ENCODE data around the gene NUP58.

NUP58 gene

GRCh38 chr13:25292301-25292700 lies 9.1 kb upstream of the NUP58 start:
- TF ChIP-seq, protein P1, sequence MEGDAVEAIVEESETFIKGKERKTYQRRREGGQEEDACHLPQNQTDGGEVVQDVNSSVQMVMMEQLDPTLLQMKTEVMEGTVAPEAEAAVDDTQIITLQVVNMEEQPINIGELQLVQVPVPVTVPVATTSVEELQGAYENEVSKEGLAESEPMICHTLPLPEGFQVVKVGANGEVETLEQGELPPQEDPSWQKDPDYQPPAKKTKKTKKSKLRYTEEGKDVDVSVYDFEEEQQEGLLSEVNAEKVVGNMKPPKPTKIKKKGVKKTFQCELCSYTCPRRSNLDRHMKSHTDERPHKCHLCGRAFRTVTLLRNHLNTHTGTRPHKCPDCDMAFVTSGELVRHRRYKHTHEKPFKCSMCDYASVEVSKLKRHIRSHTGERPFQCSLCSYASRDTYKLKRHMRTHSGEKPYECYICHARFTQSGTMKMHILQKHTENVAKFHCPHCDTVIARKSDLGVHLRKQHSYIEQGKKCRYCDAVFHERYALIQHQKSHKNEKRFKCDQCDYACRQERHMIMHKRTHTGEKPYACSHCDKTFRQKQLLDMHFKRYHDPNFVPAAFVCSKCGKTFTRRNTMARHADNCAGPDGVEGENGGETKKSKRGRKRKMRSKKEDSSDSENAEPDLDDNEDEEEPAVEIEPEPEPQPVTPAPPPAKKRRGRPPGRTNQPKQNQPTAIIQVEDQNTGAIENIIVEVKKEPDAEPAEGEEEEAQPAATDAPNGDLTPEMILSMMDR (IDR thresholded peaks at IDR 0.05; ENCODE audit: insufficient read depth, low read length, missing control alignments) = no peak
- H3K4me3 ChIP-seq (ENCODE audit: low read depth, low read length) = no peak overlapping the region
- ChIA-PET POLR2A (no interaction called here), CTCF (interaction anchor here (0.7 to 1.3 kb wide), 3 partner anchors 9 to 383 kb away, joined by 3 to 4 read pairs (median 3); partner anchors contain the start of gene NUP58)
- no peak for DNase-seq (ENCODE audit: low read depth, low spot score)

- CTCF ChIA-PET = interaction anchor here (0.7 to 2.5 kb wide), 3 partner anchors 7 to 108 kb away, joined by 4 to 15 read pairs (median 5); no protein-coding TSS in a partner anchor
- no peak overlapping the region for H3K4me3 ChIP-seq (ENCODE audit: low read depth, low read length)
- no peak for DNase-seq (ENCODE audit: low read depth, low spot score)
- TF ChIP-seq, protein P1 (IDR thresholded peaks at IDR 0.05; ENCODE audit: insufficient read depth, low read length, missing control alignments) = no peak
- POLR2A ChIA-PET = no interaction called here
These were observed 6.2 kb upstream of the NUP58 start for GRCh38 chr13:25295228-25295627.

DNA sequence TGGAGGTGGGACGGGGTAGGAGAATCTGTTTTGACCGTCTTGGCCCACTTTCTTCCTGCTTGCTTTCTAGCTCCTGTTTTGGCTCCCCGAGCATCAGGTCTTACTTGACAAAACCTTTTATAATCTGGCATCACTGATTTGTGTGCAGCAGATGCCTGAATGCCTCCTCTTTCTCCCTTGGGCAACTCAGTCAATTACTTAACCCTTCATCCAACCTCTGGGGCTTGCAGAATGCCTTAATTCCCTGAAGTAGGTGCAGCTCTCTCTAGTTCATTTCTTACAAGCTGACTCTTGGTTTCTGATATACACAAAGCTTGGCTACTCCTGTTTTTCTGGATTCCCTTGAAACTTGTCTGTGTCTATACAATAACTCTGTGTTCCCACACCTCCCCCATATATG lies 5.7 kb upstream of the NUP58 start:
- DNase-seq (ENCODE audit: low read depth, low spot score) = no peak
- TF ChIP-seq, protein P1 (IDR thresholded peaks at IDR 0.05; ENCODE audit: insufficient read depth, low read length, missing control alignments) = no peak
- ChIA-PET POLR2A (no interaction called here), CTCF (interaction anchor here (0.7 to 2.5 kb wide), 3 partner anchors 8 to 108 kb away, joined by 4 to 15 read pairs (median 5); no protein-coding TSS in a partner anchor)
- no peak overlapping the region for H3K4me3 ChIP-seq (ENCODE audit: low read depth, low read length)

DNA sequence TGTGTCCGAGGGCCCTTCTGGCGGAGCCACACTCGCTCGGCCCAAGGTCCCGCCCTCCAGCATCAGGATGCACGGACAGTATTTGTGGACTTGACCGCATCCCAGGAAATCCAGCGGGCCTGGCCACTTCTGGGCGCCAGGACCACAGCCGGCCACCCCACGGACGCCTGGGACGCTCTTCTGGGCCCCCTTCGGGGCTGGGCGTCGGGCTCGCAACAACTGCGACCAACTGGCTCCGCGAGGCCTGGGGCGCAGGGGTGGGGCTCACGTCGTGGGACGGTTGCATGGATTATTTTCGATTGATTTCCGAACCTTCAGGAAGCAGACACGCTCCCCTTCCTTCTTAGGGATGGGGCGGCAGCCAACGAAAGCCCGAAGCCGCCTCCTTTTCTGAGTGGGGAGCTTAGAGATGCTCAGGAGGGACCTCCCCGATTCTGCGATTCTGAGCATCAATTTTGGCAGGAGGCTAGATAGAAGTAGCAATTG lies 521 bp upstream of the NUP58 start:
- CTCF ChIA-PET = interaction anchor here (1.5 to 6.5 kb wide), 3 partner anchors 9 to 24 kb away, joined by 3 to 75 read pairs (median 4); partner anchors contain the start of gene MTMR6
- no peak for DNase-seq (ENCODE audit: low read depth, low spot score)
- peak overlapping the region; percentile 93 for H3K4me3 ChIP-seq (ENCODE audit: low read depth, low read length)
- TF ChIP-seq, protein P1 (IDR thresholded peaks at IDR 0.05; ENCODE audit: insufficient read depth, low read length, missing control alignments) = no peak
- POLR2A ChIA-PET = interaction anchor here (2.5 kb wide), 1 partner anchor 14 kb away, joined by 9 read pairs; the partner anchor contains the start of gene MTMR6

GRCh38 chr13:25302121-25302520 lies 696 bp downstream of the NUP58 start:
- TF ChIP-seq, protein P1 (IDR thresholded peaks at IDR 0.05; ENCODE audit: insufficient read depth, low read length, missing control alignments) = no peak
- DNase-seq (ENCODE audit: low read depth, low spot score) = no peak
- CTCF ChIA-PET = interaction anchor here (0.8 to 6.5 kb wide), 5 partner anchors 10 to 73 kb away, joined by 3 to 75 read pairs (median 4); partner anchors contain the start of gene MTMR6
- H3K4me3 ChIP-seq (ENCODE audit: low read depth, low read length) = peak overlapping the region; percentile 93
- POLR2A ChIA-PET = interaction anchor here (2.5 kb wide), 1 partner anchor 15 kb away, joined by 9 read pairs; the partner anchor contains the start of gene MTMR6

- TF ChIP-seq, protein P1 (IDR thresholded peaks at IDR 0.05; ENCODE audit: insufficient read depth, low read length, missing control alignments) = no peak
- CTCF ChIA-PET = interaction anchor here (1.5 kb wide), 1 partner anchor 19 kb away, joined by 6 read pairs; no protein-coding TSS in a partner anchor
- H3K4me3 ChIP-seq (ENCODE audit: low read depth, low read length) = no peak overlapping the region
- DNase-seq (ENCODE audit: low read depth, low spot score) = no peak
- POLR2A ChIA-PET = no interaction called here
These were observed 5.4 kb downstream of the NUP58 start for GRCh38 chr13:25306671-25307464.
